Inferior parietal cortex (tissue), 1 donor: ENCODE data around the gene SH3GL3.

Experiments used
- DNase-seq: peaks from one replicate; pipeline ENCODE4 v3.0.0-alpha.2; 2016; ENCODE audit errors: extremely low spot score

Gene SH3GL3

GRCh38 chr15:83462953-83463433 lies 15.9 kb downstream of the SH3GL3 start:
- DNase-seq, result no peak

- DNase-seq, result no peak
These were observed 23.7 kb downstream of the SH3GL3 start for GRCh38 chr15:83470887-83471286.

GRCh38 chr15:83471307-83471866 lies 24.2 kb downstream of the SH3GL3 start:
- no peak for DNase-seq

GRCh38 chr15:83472151-83472550 lies 25.0 kb downstream of the SH3GL3 start:
- no peak for DNase-seq

- no peak for DNase-seq
These were observed 25.7 kb downstream of the SH3GL3 start for GRCh38 chr15:83472797-83473196.

GRCh38 chr15:83474578-83474977 lies 27.4 kb downstream of the SH3GL3 start:
- no peak for DNase-seq

- no peak for DNase-seq
These were observed 28.4 kb downstream of the SH3GL3 start for GRCh38 chr15:83475551-83475950.

GRCh38 chr15:83476066-83476465 lies 28.9 kb downstream of the SH3GL3 start:
- no peak for DNase-seq

- DNase-seq, result no peak
These were observed 29.6 kb downstream of the SH3GL3 start for GRCh38 chr15:83476708-83477107.

GRCh38 chr15:83477172-83477807 lies 30.1 kb downstream of the SH3GL3 start:
- no peak for DNase-seq

- no peak for DNase-seq
These were observed 30.8 kb downstream of the SH3GL3 start for GRCh38 chr15:83477808-83478537.

- no peak for DNase-seq
These were observed 36.5 kb downstream of the SH3GL3 start for GRCh38 chr15:83483612-83484011.

GRCh38 chr15:83484636-83485035 lies 37.5 kb downstream of the SH3GL3 start:
- no peak for DNase-seq

GRCh38 chr15:83486363-83486762 lies 39.2 kb downstream of the SH3GL3 start:
- DNase-seq, result no peak

- no peak for DNase-seq
These were observed 40.4 kb downstream of the SH3GL3 start for GRCh38 chr15:83487519-83487918.

- no peak for DNase-seq
These were observed 42.5 kb downstream of the SH3GL3 start for GRCh38 chr15:83489690-83490089.

GRCh38 chr15:83491486-83491885 lies 44.3 kb downstream of the SH3GL3 start:
- no peak for DNase-seq

- no peak for DNase-seq
These were observed 49.6 kb downstream of the SH3GL3 start for GRCh38 chr15:83496766-83497165.

- no peak for DNase-seq
These were observed 51.2 kb downstream of the SH3GL3 start for GRCh38 chr15:83498374-83498773.

GRCh38 chr15:83498801-83499200 lies 51.7 kb downstream of the SH3GL3 start:
- no peak for DNase-seq

GRCh38 chr15:83499476-83499875 lies 52.3 kb downstream of the SH3GL3 start:
- DNase-seq, result no peak

GRCh38 chr15:83503595-83504364 lies 56.6 kb downstream of the SH3GL3 start:
- DNase-seq, result no peak
